Karpas-422 (cell line): ENCODE results near the gene HCN4. TPM values are rescaled to one million over a fixed set of nuclear protein-coding genes. Genes with fewer than 3 reads are reported as not detected.

Experiments used
- DNase-seq: peaks from one replicate; pipeline ENCODE4 v3.0.0-alpha.2; 2015
- H2AFZ ChIP-seq: fragments of 200-600 bp; sonication (generic); 2 replicates; pipeline ENCODE4 v1.6.1; 2014; ENCODE audit warnings: antibody characterized with exemption, low read length, mixed read lengths
- H3K27ac ChIP-seq: fragments of 200-600 bp; sonication (generic); 2 replicates; pipeline ENCODE4 v1.5.1; 2014; ENCODE audit warnings: mild to moderate bottlenecking, low read length, moderate library complexity
- H3K27me3 ChIP-seq: fragments of 200-600 bp; sonication (generic); 2 replicates; pipeline ENCODE4 v1.6.1; 2014; ENCODE audit warnings: low read length, mixed read lengths
- H3K36me3 ChIP-seq: fragments of 200-600 bp; sonication (generic); 2 replicates; pipeline ENCODE4 v1.6.1; 2014; ENCODE audit warnings: low read length, mixed read lengths; ENCODE audit not compliant: insufficient read depth
- H3K4me1 ChIP-seq: fragments of 200-600 bp; sonication (generic); 2 replicates; pipeline ENCODE4 v1.6.1; 2014; ENCODE audit warnings: mild to moderate bottlenecking, low read length, mixed read lengths
- H3K4me2 ChIP-seq: fragments of 200-600 bp; sonication (generic); 2 replicates; pipeline ENCODE4 v1.6.1; 2014; ENCODE audit warnings: low read length, low read depth, mild to moderate bottlenecking; ENCODE audit not compliant: poor library complexity, severe bottlenecking
- H3K4me3 ChIP-seq: fragments of 200-600 bp; sonication (generic); 2 replicates; pipeline ENCODE4 v1.5.1; 2014; ENCODE audit warnings: mild to moderate bottlenecking, antibody characterized with exemption, low read length, mixed read lengths
- H3K79me2 ChIP-seq: fragments of 200-600 bp; sonication (generic); 2 replicates; pipeline ENCODE4 v1.6.1; 2014; ENCODE audit warnings: mild to moderate bottlenecking, low read length, mixed read lengths
- H3K9ac ChIP-seq: fragments of 200-600 bp; sonication (generic); 2 replicates; pipeline ENCODE4 v1.6.0; 2014; ENCODE audit warnings: low read length
- H3K9me2 ChIP-seq: fragments of 200-600 bp; sonication (generic), shearing (Covaris generic); replicated peaks from 2 replicates; pipeline ENCODE4 v1.6.0; 2014; ENCODE audit warnings: mild to moderate bottlenecking, low read length, moderate library complexity; ENCODE audit not compliant: insufficient read depth
- H3K9me3 ChIP-seq: fragments of 300-700, 200-600 bp; sonication (generic); 2 replicates; pipeline ENCODE4 v1.6.1; 2014; ENCODE audit warnings: low read length, mixed read lengths
- H4K20me1 ChIP-seq: fragments of 200-600 bp; sonication (generic); 2 replicates; pipeline ENCODE4 v1.6.1; 2014; ENCODE audit warnings: mild to moderate bottlenecking, antibody characterized with exemption, low read length, low read depth; ENCODE audit not compliant: insufficient read depth
- total RNA-seq: library from RNA; depleted of rRNA; stranded (reverse); fragments of >200 nt; shearing (Covaris generic); gene quantifications from 2 replicates; pipeline ENCODE4 v1.2.3, GENCODE V29; 2014; ENCODE audit warnings: low replicate concordance

The HCN4 gene
- total RNA-seq, 1 experiment from 2014 or later = not detected

- no peak overlapping the region for H3K4me2 ChIP-seq
Observed at GRCh38 chr15:73362900-73363299, 5.9 kb downstream of the HCN4 start.

GRCh38 chr15:73361337-73361736 is 7.4 kb downstream of the HCN4 start:
- Histone ChIP-seq H3K4me1 (no peaks in the 10 kb centered on the region), H3K9ac (no peak overlapping the region), H3K4me3 (no peak overlapping the region), H3K27me3 (no peaks in the 10 kb centered on the region), H3K9me2 (no peaks in the 10 kb centered on the region), H3K4me2 (no peak overlapping the region), H2AFZ (no peak overlapping the region), H4K20me1 (no peaks in the 10 kb centered on the region), H3K27ac (no peak overlapping the region), H3K36me3 (no peaks in the 10 kb centered on the region), H3K79me2 (no peaks in the 10 kb centered on the region), H3K9me3 (no peaks in the 10 kb centered on the region)
- DNase-seq = no peak

More at GRCh38 chr15:73362900-73363299, 5.9 kb downstream of the HCN4 start:
- Histone ChIP-seq H3K79me2 (no peaks in the 10 kb centered on the region), H3K9ac (no peak overlapping the region), H3K27ac (no peak overlapping the region), H3K27me3 (no peaks in the 10 kb centered on the region), H3K9me2 (no peaks in the 10 kb centered on the region), H3K9me3 (no peaks in the 10 kb centered on the region), H3K36me3 (no peaks in the 10 kb centered on the region), H3K4me3 (no peak overlapping the region), H3K4me1 (no peaks in the 10 kb centered on the region), H4K20me1 (no peaks in the 10 kb centered on the region), H2AFZ (no peak overlapping the region)
- no peak for DNase-seq

GRCh38 chr15:73359651-73360050 is 9.1 kb downstream of the HCN4 start:
- Histone ChIP-seq H3K27me3 (no peaks in the 10 kb centered on the region), H3K27ac (no peak overlapping the region), H3K79me2 (no peaks in the 10 kb centered on the region), H3K4me2 (no peak overlapping the region), H3K9me2 (no peaks in the 10 kb centered on the region), H3K36me3 (no peaks in the 10 kb centered on the region), H3K9ac (no peak overlapping the region), H3K4me1 (no peaks in the 10 kb centered on the region), H4K20me1 (no peaks in the 10 kb centered on the region), H3K4me3 (no peak overlapping the region), H3K9me3 (no peaks in the 10 kb centered on the region), H2AFZ (no peak overlapping the region)
- DNase-seq = no peak

- Histone ChIP-seq H3K4me2 (no peak overlapping the region), H3K27ac (no peak overlapping the region), H3K4me1 (no peaks in the 10 kb centered on the region), H3K36me3 (no peaks in the 10 kb centered on the region), H3K27me3 (no peaks in the 10 kb centered on the region), H4K20me1 (no peaks in the 10 kb centered on the region), H3K4me3 (no peak overlapping the region), H3K9me2 (no peaks in the 10 kb centered on the region), H3K9ac (no peak overlapping the region), H3K9me3 (no peaks in the 10 kb centered on the region), H3K79me2 (no peaks in the 10 kb centered on the region), H2AFZ (no peak overlapping the region)
- no peak for DNase-seq
Observed at GRCh38 chr15:73357999-73358665, 10.6 kb downstream of the HCN4 start.

- Histone ChIP-seq H3K27ac (no peak overlapping the region), H3K9me3 (no peaks in the 10 kb centered on the region), H3K27me3 (no peaks in the 10 kb centered on the region), H3K9ac (no peak overlapping the region), H3K9me2 (no peaks in the 10 kb centered on the region), H3K79me2 (no peaks in the 10 kb centered on the region), H3K4me3 (no peak overlapping the region), H3K36me3 (no peaks in the 10 kb centered on the region), H4K20me1 (no peaks in the 10 kb centered on the region), H2AFZ (no peak overlapping the region), H3K4me2 (no peak overlapping the region), H3K4me1 (no peaks in the 10 kb centered on the region)
- no peak for DNase-seq
Observed at GRCh38 chr15:73355612-73356265, 13.0 kb downstream of the HCN4 start.

GRCh38 chr15:73354241-73354640 is 14.5 kb downstream of the HCN4 start:
- no peaks in the 10 kb centered on the region for H3K9me2 ChIP-seq
- H3K4me3 ChIP-seq = no peak overlapping the region
- H3K4me1 ChIP-seq = no peaks in the 10 kb centered on the region
- no peaks in the 10 kb centered on the region for H4K20me1 ChIP-seq
- DNase-seq = no peak
- H3K9me3 ChIP-seq = no peaks in the 10 kb centered on the region
- no peaks in the 10 kb centered on the region for H3K36me3 ChIP-seq
- H3K27me3 ChIP-seq = no peaks in the 10 kb centered on the region
- H3K79me2 ChIP-seq = no peaks in the 10 kb centered on the region
- H3K4me2 ChIP-seq = no peak overlapping the region
- no peak overlapping the region for H2AFZ ChIP-seq
- H3K27ac ChIP-seq = no peak overlapping the region
- no peak overlapping the region for H3K9ac ChIP-seq

- H3K9ac ChIP-seq = no peak overlapping the region
- no peaks in the 10 kb centered on the region for H3K79me2 ChIP-seq
- H3K27me3 ChIP-seq = no peaks in the 10 kb centered on the region
- H3K4me3 ChIP-seq = no peak overlapping the region
- H3K4me1 ChIP-seq = no peaks in the 10 kb centered on the region
- DNase-seq = no peak
- H3K36me3 ChIP-seq = no peaks in the 10 kb centered on the region
- H3K9me3 ChIP-seq = no peaks in the 10 kb centered on the region
- H2AFZ ChIP-seq = no peak overlapping the region
- H3K9me2 ChIP-seq = no peaks in the 10 kb centered on the region
- no peak overlapping the region for H3K27ac ChIP-seq
- H3K4me2 ChIP-seq = no peak overlapping the region
- no peaks in the 10 kb centered on the region for H4K20me1 ChIP-seq
Observed at GRCh38 chr15:73353734-73354133, 15.0 kb downstream of the HCN4 start.

- DNase-seq = no peak
- Histone ChIP-seq H3K9ac (no peak overlapping the region), H3K9me2 (no peaks in the 10 kb centered on the region), H4K20me1 (peaks cover 3% of the 10 kb centered on the region; the same call in 1 of the 2 replicates), H3K4me3 (no peak overlapping the region), H3K27ac (no peak overlapping the region), H3K4me1 (no peaks in the 10 kb centered on the region), H3K27me3 (no peaks in the 10 kb centered on the region), H3K4me2 (no peak overlapping the region), H3K9me3 (no peaks in the 10 kb centered on the region), H3K36me3 (no peaks in the 10 kb centered on the region), H2AFZ (no peak overlapping the region), H3K79me2 (no peaks in the 10 kb centered on the region)
Observed at GRCh38 chr15:73352082-73352481, 16.7 kb downstream of the HCN4 start.
